Activated T-helper 1 cell treated with Interleukin-2 at 50 U/mL for 16 hours (primary cell): ENCODE data around the gene RTN4R.
"Not testable (repeated sequence)": the region's sequence is repeated elsewhere in the genome, so short reads cannot be mapped to it uniquely, and the experiment has no call there.

Experiments used
- DNase-seq: peaks from one replicate; pipeline ENCODE4 v3.0.0-alpha.2; 2020; ENCODE audit warnings: low read depth

Gene RTN4R

GRCh38 chr22:20286784-20287423, 18.8 kb upstream of the RTN4R start:
- DNase-seq = not testable (repeated sequence)

GRCh38 chr22:20286312-20286660, 18.2 kb upstream of the RTN4R start:
- DNase-seq = not testable (repeated sequence)

- DNase-seq = peak; percentile 57
Measured at GRCh38 chr22:20285473-20286311, 17.6 kb upstream of the RTN4R start.

- no peak for DNase-seq
Measured at GRCh38 chr22:20284471-20285086, 16.5 kb upstream of the RTN4R start.

- DNase-seq = no peak
Measured at GRCh38 chr22:20283674-20284066, 15.6 kb upstream of the RTN4R start.

- DNase-seq = no peak
Measured at GRCh38 chr22:20282901-20283673, 15.0 kb upstream of the RTN4R start.

GRCh38 chr22:20281891-20282290, 13.8 kb upstream of the RTN4R start:
- no peak for DNase-seq

GRCh38 chr22:20281473-20281872, 13.4 kb upstream of the RTN4R start:
- not testable (repeated sequence) for DNase-seq

- DNase-seq = no peak
Measured at GRCh38 chr22:20280866-20281265, 12.7 kb upstream of the RTN4R start.

- not testable (repeated sequence) for DNase-seq
Measured at GRCh38 chr22:20280163-20280562, 12.0 kb upstream of the RTN4R start.

GRCh38 chr22:20279662-20280134, 11.6 kb upstream of the RTN4R start:
- DNase-seq = no peak

GRCh38 chr22:20278726-20279490, 10.8 kb upstream of the RTN4R start:
- DNase-seq = not testable (repeated sequence)

GRCh38 chr22:20277936-20278635, 10.0 kb upstream of the RTN4R start:
- not testable (repeated sequence) for DNase-seq

- DNase-seq = no peak
Measured at GRCh38 chr22:20276468-20276867, 8.3 kb upstream of the RTN4R start.

GRCh38 chr22:20275836-20276235, 7.7 kb upstream of the RTN4R start:
- no peak for DNase-seq

- DNase-seq = not testable (repeated sequence)
Measured at GRCh38 chr22:20275325-20275724, 7.2 kb upstream of the RTN4R start.

- DNase-seq = not testable (repeated sequence)
Measured at GRCh38 chr22:20274374-20274773, 6.3 kb upstream of the RTN4R start.

GRCh38 chr22:20273758-20274181, 5.7 kb upstream of the RTN4R start:
- no peak for DNase-seq

- no peak for DNase-seq
Measured at GRCh38 chr22:20272700-20273099, 4.6 kb upstream of the RTN4R start.

GRCh38 chr22:20272174-20272573, 4.1 kb upstream of the RTN4R start:
- no peak for DNase-seq
